WTC11 (cell line): ENCODE results near the gene RIMBP2. TPM values are rescaled to one million over a fixed set of nuclear protein-coding genes. Genes with fewer than 3 reads are reported as not detected.

ENCODE experiments used
- ATAC-seq: fragments of 200-7000 bp; cut with Tn5 transposase; 2 replicates; pipeline ENCODE4 v1.10.0; 2021; ENCODE audit warnings: mild to moderate bottlenecking, moderate library complexity
- CTCF ChIA-PET: fragments of 300-600 bp; sonication (Branson Sonifier 250); formaldehyde crosslinking; loops from one replicate; lab custom pipeline; 2021; ENCODE audit warnings: antibody characterized with exemption; lab: Charles Lee
- POLR2A ChIA-PET: fragments of 350-600 bp; sonication (Branson Sonifier 250); formaldehyde crosslinking; loops from one replicate; lab custom pipeline; 2021; ENCODE audit warnings: antibody characterized with exemption; lab: Charles Lee
- DNase-seq: peaks from one replicate; pipeline ENCODE4 v3.0.0; 2021; ENCODE audit warnings: low spot score
- H3K27ac Mint-ChIP-seq: 2 replicates; pipeline ENCODE4 v1.8.0; 2021; ENCODE audit warnings: mixed read lengths
- H3K27me3 Mint-ChIP-seq: 2 replicates; pipeline ENCODE4 v1.8.0; 2021; ENCODE audit warnings: low read depth, mild to moderate bottlenecking, moderate library complexity, mixed read lengths
- H3K36me3 Mint-ChIP-seq: 2 replicates; pipeline ENCODE4 v1.8.0; 2021; ENCODE audit warnings: mixed read lengths
- H3K4me1 Mint-ChIP-seq: 2 replicates; pipeline ENCODE4 v1.8.0; 2022; ENCODE audit warnings: mixed read lengths
- H3K4me3 Mint-ChIP-seq: 2 replicates; pipeline ENCODE4 v1.8.0; 2021; ENCODE audit warnings: mild to moderate bottlenecking, moderate library complexity, mixed read lengths
- H3K9me3 Mint-ChIP-seq: 2 replicates; pipeline ENCODE4 v1.8.0; 2021; ENCODE audit warnings: mixed read lengths
- CBFB ChIP-seq: sonication (generic); formaldehyde crosslinking; IDR thresholded peaks from 2 replicates; pipeline ENCODE4 v1.8.1; 2022; ENCODE audit warnings: mild to moderate bottlenecking, low read depth, missing genetic modification reagents
- CREM ChIP-seq: sonication (generic); formaldehyde crosslinking; IDR thresholded peaks from 2 replicates; pipeline ENCODE4 v1.8.1; 2022; ENCODE audit warnings: mild to moderate bottlenecking, missing genetic modification reagents, moderate library complexity
- ESRRA ChIP-seq: sonication (generic); formaldehyde crosslinking; IDR thresholded peaks from 2 replicates; pipeline ENCODE4 v1.8.1; 2022; ENCODE audit warnings: mild to moderate bottlenecking, missing genetic modification reagents, borderline replicate concordance
- FOXJ3 ChIP-seq: sonication (generic); formaldehyde crosslinking; IDR thresholded peaks from 2 replicates; pipeline ENCODE4 v1.9.0; 2021; ENCODE audit warnings: missing genetic modification reagents, mild to moderate bottlenecking, borderline replicate concordance
- FOXP1 ChIP-seq: sonication (generic); formaldehyde crosslinking; IDR thresholded peaks from 2 replicates; pipeline ENCODE4 v1.8.0; 2022; ENCODE audit warnings: missing genetic modification reagents, mild to moderate bottlenecking, moderate library complexity, borderline replicate concordance
- GTF2I ChIP-seq: fragments of 250-450 bp; sonication (Bioruptor Pico); conservative IDR thresholded peaks from 2 replicates; pipeline ENCODE4 v1.4.0; 2021; ENCODE audit warnings: mild to moderate bottlenecking
- HMGA2 ChIP-seq: fragments of 250-450 bp; sonication (Bioruptor Pico); IDR thresholded peaks from 2 replicates; pipeline ENCODE4 v1.4.0; 2021; ENCODE audit warnings: mild to moderate bottlenecking, moderate library complexity
- KAT7 ChIP-seq: sonication (generic); formaldehyde crosslinking; IDR thresholded peaks from 2 replicates; pipeline ENCODE4 v1.8.1; 2023; ENCODE audit warnings: missing genetic modification reagents, mild to moderate bottlenecking, borderline replicate concordance
- NFATC4 ChIP-seq: fragments of 250-450 bp; sonication (Bioruptor Pico); IDR thresholded peaks from 2 replicates; pipeline ENCODE4 v1.9.0; 2021; ENCODE audit warnings: mild to moderate bottlenecking
- NR1H2 ChIP-seq: sonication (generic); formaldehyde crosslinking; IDR thresholded peaks from 2 replicates; pipeline ENCODE4 v1.9.0; 2021; ENCODE audit warnings: mild to moderate bottlenecking, moderate library complexity, missing genetic modification reagents
- NR2C2 ChIP-seq: sonication (generic); formaldehyde crosslinking; IDR thresholded peaks from 2 replicates; pipeline ENCODE4 v1.8.0; 2022; ENCODE audit warnings: mild to moderate bottlenecking, missing genetic modification reagents
- SMAD4 ChIP-seq: sonication (generic); formaldehyde crosslinking; IDR thresholded peaks from 2 replicates; pipeline ENCODE4 v1.8.0; 2022; ENCODE audit warnings: mild to moderate bottlenecking, missing genetic modification reagents
- SOX15 ChIP-seq: fragments of 250-450 bp; sonication (Bioruptor Pico); IDR thresholded peaks from 2 replicates; pipeline ENCODE4 v1.9.0; 2021; ENCODE audit warnings: mild to moderate bottlenecking
- SP1 ChIP-seq: sonication (generic); formaldehyde crosslinking; conservative IDR thresholded peaks from 2 replicates; pipeline ENCODE4 v1.8.1; 2022; ENCODE audit warnings: missing genetic modification reagents
- TCF7 ChIP-seq: sonication (generic); formaldehyde crosslinking; IDR thresholded peaks from 2 replicates; pipeline ENCODE4 v1.8.0; 2022; ENCODE audit warnings: mild to moderate bottlenecking, low read depth, missing genetic modification reagents, moderate library complexity
- ZBTB21 ChIP-seq: sonication (generic); formaldehyde crosslinking; IDR thresholded peaks from 2 replicates; pipeline ENCODE4 v1.8.1; 2023; ENCODE audit warnings: mild to moderate bottlenecking, missing genetic modification reagents, borderline replicate concordance
- total RNA-seq: library from RNA; stranded (reverse); gene quantifications from 3 replicates; pipeline ENCODE4 v1.2.3, GENCODE V29; 2021
- TF ChIP-seq, protein P1 (sequence below): sonication (generic); formaldehyde crosslinking; IDR thresholded peaks from 2 replicates; pipeline ENCODE4 v1.8.1; 2022; ENCODE audit warnings: low read depth, mild to moderate bottlenecking, moderate library complexity, missing genetic modification reagents, borderline replicate concordance
- TF ChIP-seq, protein P2 (sequence below): sonication (generic); formaldehyde crosslinking; IDR thresholded peaks from 2 replicates; pipeline ENCODE4 v1.8.1; 2023; ENCODE audit warnings: mild to moderate bottlenecking, missing genetic modification reagents, borderline replicate concordance
- TF ChIP-seq, protein P3 (sequence below): sonication (generic); formaldehyde crosslinking; IDR thresholded peaks from 2 replicates; pipeline ENCODE4 v1.8.0; 2023; ENCODE audit warnings: mild to moderate bottlenecking, missing genetic modification reagents
- TF ChIP-seq, protein P4 (sequence below): sonication (generic); formaldehyde crosslinking; IDR thresholded peaks from 2 replicates; pipeline ENCODE4 v1.8.1; 2022; ENCODE audit warnings: missing genetic modification reagents, borderline replicate concordance
- TF ChIP-seq, protein P5 (sequence below): sonication (generic); formaldehyde crosslinking; IDR thresholded peaks from 2 replicates; pipeline ENCODE4 v1.8.0; 2022; ENCODE audit warnings: mild to moderate bottlenecking, missing genetic modification reagents
- TF ChIP-seq, protein P6 (sequence below): sonication (generic); formaldehyde crosslinking; IDR thresholded peaks from 2 replicates; pipeline ENCODE4 v1.8.1; 2023; ENCODE audit warnings: mild to moderate bottlenecking, missing genetic modification reagents, moderate library complexity

The RIMBP2 gene
- total RNA-seq, 1 experiment from 2014 or later: 2.6 TPM

DNA sequence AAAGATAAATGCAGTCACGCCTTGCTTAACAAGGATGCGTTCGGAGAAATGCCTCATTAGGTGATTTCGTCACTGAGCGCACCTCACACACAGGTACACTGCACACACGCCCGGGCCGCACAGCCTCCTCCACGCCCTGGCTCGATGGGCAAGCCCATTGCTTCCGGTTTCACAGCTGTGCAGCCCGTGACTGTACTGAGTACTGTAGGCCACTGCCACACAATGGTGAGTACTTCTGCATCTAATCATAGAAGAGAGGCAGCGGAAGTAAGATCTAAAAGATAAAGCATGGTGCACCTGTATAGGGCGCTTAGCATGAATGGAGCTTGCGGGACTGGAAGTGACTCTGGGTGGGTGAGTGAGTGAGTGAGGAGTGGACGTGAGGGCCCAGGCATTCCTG is 4.3 kb downstream of the RIMBP2 start:
- Mint-ChIP-seq H3K4me1 (peaks cover 21% of the 10 kb centered on the region), H3K9me3 (no peaks in the 10 kb centered on the region), H3K4me3 (no peak overlapping the region), H3K36me3 (no peaks in the 10 kb centered on the region), H3K27me3 (peaks cover 50% of the 10 kb centered on the region), H3K27ac (no peak overlapping the region)
- DNase-seq: no peak
- no peak for ATAC-seq
- TF ChIP-seq ZBTB21 (CRISPR knock-in tag) (no peak), SOX15 (CRISPR knock-in tag) (no peak), CBFB (no peak), FOXJ3 (CRISPR knock-in tag) (no peak), GTF2I (CRISPR knock-in tag) (no peak), CREM (CRISPR knock-in tag) (no peak), FOXP1 (no peak), ESRRA (no peak)
- TF ChIP-seq, protein P1, sequence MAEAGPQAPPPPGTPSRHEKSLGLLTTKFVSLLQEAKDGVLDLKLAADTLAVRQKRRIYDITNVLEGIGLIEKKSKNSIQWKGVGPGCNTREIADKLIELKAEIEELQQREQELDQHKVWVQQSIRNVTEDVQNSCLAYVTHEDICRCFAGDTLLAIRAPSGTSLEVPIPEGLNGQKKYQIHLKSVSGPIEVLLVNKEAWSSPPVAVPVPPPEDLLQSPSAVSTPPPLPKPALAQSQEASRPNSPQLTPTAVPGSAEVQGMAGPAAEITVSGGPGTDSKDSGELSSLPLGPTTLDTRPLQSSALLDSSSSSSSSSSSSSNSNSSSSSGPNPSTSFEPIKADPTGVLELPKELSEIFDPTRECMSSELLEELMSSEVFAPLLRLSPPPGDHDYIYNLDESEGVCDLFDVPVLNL (CRISPR knock-in tag): no peak
- TF ChIP-seq, protein P2, sequence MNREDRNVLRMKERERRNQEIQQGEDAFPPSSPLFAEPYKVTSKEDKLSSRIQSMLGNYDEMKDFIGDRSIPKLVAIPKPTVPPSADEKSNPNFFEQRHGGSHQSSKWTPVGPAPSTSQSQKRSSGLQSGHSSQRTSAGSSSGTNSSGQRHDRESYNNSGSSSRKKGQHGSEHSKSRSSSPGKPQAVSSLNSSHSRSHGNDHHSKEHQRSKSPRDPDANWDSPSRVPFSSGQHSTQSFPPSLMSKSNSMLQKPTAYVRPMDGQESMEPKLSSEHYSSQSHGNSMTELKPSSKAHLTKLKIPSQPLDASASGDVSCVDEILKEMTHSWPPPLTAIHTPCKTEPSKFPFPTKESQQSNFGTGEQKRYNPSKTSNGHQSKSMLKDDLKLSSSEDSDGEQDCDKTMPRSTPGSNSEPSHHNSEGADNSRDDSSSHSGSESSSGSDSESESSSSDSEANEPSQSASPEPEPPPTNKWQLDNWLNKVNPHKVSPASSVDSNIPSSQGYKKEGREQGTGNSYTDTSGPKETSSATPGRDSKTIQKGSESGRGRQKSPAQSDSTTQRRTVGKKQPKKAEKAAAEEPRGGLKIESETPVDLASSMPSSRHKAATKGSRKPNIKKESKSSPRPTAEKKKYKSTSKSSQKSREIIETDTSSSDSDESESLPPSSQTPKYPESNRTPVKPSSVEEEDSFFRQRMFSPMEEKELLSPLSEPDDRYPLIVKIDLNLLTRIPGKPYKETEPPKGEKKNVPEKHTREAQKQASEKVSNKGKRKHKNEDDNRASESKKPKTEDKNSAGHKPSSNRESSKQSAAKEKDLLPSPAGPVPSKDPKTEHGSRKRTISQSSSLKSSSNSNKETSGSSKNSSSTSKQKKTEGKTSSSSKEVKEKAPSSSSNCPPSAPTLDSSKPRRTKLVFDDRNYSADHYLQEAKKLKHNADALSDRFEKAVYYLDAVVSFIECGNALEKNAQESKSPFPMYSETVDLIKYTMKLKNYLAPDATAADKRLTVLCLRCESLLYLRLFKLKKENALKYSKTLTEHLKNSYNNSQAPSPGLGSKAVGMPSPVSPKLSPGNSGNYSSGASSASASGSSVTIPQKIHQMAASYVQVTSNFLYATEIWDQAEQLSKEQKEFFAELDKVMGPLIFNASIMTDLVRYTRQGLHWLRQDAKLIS (CRISPR knock-in tag): no peak
- TF ChIP-seq, protein P3, sequence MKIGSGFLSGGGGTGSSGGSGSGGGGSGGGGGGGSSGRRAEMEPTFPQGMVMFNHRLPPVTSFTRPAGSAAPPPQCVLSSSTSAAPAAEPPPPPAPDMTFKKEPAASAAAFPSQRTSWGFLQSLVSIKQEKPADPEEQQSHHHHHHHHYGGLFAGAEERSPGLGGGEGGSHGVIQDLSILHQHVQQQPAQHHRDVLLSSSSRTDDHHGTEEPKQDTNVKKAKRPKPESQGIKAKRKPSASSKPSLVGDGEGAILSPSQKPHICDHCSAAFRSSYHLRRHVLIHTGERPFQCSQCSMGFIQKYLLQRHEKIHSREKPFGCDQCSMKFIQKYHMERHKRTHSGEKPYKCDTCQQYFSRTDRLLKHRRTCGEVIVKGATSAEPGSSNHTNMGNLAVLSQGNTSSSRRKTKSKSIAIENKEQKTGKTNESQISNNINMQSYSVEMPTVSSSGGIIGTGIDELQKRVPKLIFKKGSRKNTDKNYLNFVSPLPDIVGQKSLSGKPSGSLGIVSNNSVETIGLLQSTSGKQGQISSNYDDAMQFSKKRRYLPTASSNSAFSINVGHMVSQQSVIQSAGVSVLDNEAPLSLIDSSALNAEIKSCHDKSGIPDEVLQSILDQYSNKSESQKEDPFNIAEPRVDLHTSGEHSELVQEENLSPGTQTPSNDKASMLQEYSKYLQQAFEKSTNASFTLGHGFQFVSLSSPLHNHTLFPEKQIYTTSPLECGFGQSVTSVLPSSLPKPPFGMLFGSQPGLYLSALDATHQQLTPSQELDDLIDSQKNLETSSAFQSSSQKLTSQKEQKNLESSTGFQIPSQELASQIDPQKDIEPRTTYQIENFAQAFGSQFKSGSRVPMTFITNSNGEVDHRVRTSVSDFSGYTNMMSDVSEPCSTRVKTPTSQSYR (CRISPR knock-in tag): no peak
- TF ChIP-seq, protein P4, sequence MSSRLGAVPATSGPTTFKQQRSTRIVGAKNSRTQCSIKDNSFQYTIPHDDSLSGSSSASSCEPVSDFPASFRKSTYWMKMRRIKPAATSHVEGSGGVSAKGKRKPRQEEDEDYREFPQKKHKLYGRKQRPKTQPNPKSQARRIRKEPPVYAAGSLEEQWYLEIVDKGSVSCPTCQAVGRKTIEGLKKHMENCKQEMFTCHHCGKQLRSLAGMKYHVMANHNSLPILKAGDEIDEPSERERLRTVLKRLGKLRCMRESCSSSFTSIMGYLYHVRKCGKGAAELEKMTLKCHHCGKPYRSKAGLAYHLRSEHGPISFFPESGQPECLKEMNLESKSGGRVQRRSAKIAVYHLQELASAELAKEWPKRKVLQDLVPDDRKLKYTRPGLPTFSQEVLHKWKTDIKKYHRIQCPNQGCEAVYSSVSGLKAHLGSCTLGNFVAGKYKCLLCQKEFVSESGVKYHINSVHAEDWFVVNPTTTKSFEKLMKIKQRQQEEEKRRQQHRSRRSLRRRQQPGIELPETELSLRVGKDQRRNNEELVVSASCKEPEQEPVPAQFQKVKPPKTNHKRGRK: no peak
- ChIA-PET CTCF (interaction anchor here (0.7 kb wide), 1 partner anchor 36 kb away, joined by 3 read pairs; no protein-coding TSS in a partner anchor), POLR2A (no interaction called here)

DNA sequence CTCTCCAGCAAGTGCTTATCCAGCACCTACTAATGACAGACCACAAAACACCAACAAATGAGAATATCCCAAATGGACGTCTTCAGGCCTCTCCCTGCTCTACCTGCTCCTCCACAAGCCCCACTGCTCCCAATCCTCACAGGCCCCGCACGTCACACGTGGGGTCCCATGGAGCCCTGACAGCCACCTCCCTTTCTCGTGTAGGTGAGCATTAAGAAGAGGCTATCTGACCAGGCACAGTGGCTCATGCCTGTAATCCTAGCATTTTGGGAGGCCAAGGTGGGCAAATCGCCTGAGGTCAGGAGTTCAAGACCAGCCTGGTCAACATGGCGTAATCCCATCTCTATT is 5.4 kb downstream of the RIMBP2 start:
- no peak overlapping the region for H3K27ac Mint-ChIP-seq
- no peak overlapping the region for H3K4me3 Mint-ChIP-seq
- H3K27me3 Mint-ChIP-seq: peaks cover 39% of the 10 kb centered on the region
- ChIA-PET CTCF (no interaction called here), POLR2A (no interaction called here)
- H3K36me3 Mint-ChIP-seq: no peaks in the 10 kb centered on the region
- H3K9me3 Mint-ChIP-seq: no peaks in the 10 kb centered on the region
- DNase-seq: no peak
- H3K4me1 Mint-ChIP-seq: peaks cover 24% of the 10 kb centered on the region
- ATAC-seq: no peak
- TF ChIP-seq NR1H2 (CRISPR knock-in tag): no peak
- no peak for TF ChIP-seq TCF7
- no peak for TF ChIP-seq NFATC4
- no peak for TF ChIP-seq HMGA2 (CRISPR knock-in tag)
- TF ChIP-seq, protein P5, sequence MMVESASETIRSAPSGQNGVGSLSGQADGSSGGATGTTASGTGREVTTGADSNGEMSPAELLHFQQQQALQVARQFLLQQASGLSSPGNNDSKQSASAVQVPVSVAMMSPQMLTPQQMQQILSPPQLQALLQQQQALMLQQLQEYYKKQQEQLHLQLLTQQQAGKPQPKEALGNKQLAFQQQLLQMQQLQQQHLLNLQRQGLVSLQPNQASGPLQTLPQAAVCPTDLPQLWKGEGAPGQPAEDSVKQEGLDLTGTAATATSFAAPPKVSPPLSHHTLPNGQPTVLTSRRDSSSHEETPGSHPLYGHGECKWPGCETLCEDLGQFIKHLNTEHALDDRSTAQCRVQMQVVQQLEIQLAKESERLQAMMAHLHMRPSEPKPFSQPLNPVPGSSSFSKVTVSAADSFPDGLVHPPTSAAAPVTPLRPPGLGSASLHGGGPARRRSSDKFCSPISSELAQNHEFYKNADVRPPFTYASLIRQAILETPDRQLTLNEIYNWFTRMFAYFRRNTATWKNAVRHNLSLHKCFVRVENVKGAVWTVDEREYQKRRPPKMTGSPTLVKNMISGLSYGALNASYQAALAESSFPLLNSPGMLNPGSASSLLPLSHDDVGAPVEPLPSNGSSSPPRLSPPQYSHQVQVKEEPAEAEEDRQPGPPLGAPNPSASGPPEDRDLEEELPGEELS (CRISPR knock-in tag): no peak
- TF ChIP-seq SP1 (CRISPR knock-in tag): no peak
- no peak for TF ChIP-seq NR2C2 (CRISPR knock-in tag)
- TF ChIP-seq KAT7: no peak
- TF ChIP-seq, protein P6, sequence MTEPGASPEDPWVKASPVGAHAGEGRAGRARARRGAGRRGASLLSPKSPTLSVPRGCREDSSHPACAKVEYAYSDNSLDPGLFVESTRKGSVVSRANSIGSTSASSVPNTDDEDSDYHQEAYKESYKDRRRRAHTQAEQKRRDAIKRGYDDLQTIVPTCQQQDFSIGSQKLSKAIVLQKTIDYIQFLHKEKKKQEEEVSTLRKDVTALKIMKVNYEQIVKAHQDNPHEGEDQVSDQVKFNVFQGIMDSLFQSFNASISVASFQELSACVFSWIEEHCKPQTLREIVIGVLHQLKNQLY: no peak
- TF ChIP-seq, protein P3 (CRISPR knock-in tag): no peak
- no peak for TF ChIP-seq SMAD4 (CRISPR knock-in tag)
